Measurements from ENCODE around the gene PSMA3.

PSMA3 gene

DNA sequence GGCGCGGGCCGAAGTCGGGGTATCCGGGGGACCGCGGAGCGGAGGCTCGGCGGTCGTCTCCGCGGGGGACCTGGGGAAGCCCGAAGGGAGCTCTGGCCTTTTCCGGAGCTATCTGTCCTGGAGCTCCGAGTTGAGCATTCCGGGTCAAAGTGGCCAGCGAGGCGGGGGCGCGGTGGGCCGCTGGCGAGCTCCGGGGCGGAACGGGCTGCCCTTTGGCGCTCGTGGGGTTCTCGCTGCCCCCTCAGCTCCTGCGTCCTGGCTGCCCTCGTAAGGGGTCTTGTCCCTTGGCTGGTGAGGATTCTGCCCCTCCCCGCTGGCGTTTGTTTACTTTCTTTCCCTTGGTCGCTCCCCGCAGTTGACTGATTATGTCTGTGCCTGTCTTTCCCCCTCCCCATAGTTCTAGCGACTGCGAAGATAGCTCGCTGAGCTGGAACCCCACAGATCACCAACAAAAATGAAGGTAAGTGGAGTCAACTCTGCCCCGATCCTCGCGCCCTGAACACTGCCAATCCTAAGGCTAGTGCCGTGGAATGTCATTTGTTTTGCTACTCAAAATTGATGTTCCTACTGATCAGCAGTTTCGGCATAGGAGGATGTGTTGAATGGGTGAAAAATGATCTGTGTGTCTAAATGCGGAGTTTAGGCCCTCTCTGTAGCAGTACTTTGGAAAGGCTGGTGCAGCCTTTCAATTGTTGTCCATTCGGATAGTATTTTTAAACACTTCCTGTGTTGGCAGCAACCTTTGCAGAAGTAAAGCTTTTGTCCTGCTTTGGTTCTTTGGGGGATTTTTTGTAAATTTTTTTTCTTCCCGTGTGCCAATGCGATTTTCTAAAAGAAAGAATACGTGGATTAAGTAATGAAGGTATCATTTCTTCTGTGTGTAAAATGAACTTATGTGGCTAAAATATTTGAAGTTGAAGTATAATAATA is 55.0 kb downstream of the PSMA3 start:
- peak in 1 of 4 experiments; percentile 22 for DNase-seq

DNA sequence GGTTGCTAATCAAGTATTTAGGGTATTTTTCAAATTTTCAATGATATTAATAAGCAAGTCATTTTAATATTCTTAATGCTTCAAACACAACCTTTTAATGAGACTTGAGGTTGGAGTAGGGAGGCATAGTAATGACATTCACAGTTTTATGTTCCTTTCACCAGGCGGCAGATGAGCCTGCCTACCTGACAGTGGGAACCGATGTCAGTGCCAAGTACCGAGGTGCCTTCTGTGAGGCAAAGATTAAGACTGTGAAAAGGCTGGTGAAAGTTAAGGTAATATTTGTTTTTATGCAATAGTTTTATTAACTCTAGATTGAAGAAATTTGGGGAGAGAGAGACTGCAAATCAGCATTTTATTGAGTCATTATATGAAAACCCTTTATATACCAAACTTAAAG is 56.8 kb downstream of the PSMA3 start:
- no peak for DNase-seq

DNA sequence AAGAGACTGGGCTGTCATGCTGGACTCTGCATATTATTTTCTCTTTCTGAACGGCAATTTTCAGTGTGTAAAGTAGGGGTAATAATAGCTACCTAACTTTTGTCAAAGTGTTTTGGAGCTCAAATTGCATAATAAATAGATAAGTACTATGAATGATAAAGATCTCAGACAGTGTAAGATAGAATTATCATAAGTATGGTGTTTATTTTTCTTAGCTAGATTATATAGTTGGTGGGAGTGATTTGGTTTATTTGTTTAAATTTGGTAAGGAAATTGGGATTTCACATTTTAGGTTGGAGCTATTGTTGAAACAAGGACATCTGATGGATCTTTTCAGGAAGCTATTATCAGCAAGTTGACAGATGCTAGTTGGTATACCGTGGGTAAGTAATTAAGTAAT is 61.1 kb downstream of the PSMA3 start:
- DNase-seq: no peak

DNA sequence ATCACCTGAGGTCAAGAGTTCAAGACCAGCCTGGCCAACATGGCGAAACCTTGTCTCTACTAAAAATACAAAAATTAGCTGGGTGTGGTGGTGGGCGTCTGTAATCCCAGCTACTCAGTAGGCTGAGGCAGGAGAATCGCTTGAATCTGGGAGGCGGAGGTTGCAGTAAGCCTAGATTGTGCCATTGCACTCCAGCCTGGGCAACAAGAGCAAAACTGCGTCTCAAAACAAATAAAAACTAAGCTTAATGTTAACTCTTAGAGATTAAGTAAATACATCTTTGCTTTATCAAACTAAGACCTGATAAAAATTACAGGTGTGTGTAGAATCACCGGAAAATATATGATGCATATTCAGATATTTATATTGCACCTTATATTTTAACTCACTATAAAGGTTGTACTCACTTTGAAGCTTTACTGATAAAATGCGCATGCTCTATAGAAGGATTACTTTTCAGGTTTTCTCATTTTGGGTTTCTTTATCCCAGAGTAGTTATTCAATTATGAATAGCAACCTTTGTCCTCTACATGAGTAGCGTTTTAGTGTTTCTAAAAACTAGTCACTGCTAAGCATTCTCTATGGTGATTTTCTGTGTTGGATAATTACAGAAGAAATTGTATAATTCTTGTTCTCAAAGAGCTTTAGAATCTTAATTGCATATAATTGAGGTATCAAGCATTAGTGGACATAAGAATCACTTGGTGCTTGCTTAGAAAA is 63.1 kb downstream of the PSMA3 start:
- DNase-seq: no peak

DNA sequence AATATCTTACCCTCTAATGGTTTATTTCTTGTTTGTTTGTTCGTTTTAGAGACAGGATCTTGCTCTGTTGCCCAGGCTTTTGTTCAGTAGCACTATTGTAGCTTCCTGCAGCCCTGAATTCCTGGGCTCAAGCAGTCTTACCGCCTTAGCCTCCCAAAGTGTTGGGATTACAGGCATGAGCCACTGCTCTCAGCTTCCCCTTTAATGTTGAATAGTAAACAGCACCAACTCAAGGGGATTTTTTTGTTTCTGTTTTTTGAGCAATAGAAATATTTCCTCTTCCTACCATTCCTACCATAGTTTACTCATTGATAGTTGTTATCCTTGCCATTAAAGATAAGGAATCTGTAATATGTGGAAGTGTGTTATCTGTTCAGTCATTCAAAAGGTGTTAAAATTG is 64.4 kb downstream of the PSMA3 start:
- no peak for DNase-seq

DNA sequence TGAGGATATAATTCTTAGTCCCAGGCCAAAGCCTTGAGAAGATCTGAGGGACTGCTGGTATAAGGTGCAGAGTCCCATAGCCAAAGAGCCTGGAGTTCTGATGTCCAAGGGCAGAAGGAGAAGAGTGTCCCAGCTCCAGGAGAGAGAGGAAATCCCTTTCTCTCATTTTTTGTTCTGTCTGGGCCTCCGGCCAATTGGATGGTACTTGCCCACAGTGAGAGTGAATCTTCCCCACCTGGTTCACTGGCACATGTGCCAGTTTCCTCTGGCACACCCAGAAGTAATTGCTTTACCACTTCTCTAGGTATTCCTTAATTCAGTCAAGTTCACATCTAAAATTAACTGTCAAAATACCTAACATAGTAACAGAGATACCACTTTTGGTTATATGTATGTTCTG is 69.1 kb downstream of the PSMA3 start:
- no peak for DNase-seq

DNA sequence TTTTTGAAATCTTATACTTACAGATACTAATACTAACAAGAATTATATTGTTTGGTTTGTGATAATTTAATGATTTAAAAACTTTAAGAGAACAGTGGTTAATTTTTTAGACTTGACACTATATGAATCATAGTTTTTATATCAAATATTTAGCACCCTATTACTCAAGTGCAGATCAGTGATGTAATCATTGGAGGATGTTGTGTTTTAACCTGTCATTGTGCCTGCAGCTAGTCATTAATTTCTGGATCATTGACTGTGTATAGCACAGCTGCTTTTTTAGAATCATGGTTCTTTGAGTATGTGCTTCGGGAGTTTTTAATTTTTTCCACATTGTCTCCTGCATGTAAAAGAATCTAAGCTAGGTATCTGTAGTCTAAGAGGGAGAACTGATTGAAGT is 71.0 kb downstream of the PSMA3 start:
- no peak for DNase-seq

Data from activated CD4-positive, CD25-positive, alpha-beta regulatory T cell (primary cell).